Spleen (tissue), 11 donors: ENCODE data around the gene MSI1. TPM values are rescaled to one million over a fixed set of nuclear protein-coding genes. Genes with fewer than 3 reads are reported as not detected.
A peak's percentile ranks its signal among the peaks of the same experiment; 100 is the strongest.

Experiments
- DNase-seq: peaks from one replicate; pipeline ENCODE4 v3.0.0-alpha.2; 2020
- H3K27ac ChIP-seq, 8 donors: fragments of 200-600 bp; sonication (generic) in 7 of 8; 1 replicate in 4 of 8; 2 replicates in 4 of 8; pipeline versions ENCODE4 v1.5.0 to v1.8.0; 2016 to 2021; ENCODE audit warnings: inconsistent platforms in 4 of 8, mild to moderate bottlenecking in 4 of 8, moderate library complexity in 1 of 8
- H3K27me3 ChIP-seq, 7 donors: fragments of 200-600 bp; sonication (generic) in 6 of 7; replicated peaks in 1 of 7; 1 replicate in 4 of 7; 2 replicates in 3 of 7; pipeline versions ENCODE4 v1.5.0 to v1.8.0; 2016 to 2021; ENCODE audit warnings: inconsistent platforms in 3 of 7, mild to moderate bottlenecking in 1 of 7
- H3K36me3 ChIP-seq, 6 donors: fragments of 200-600 bp; sonication (generic) in 5 of 6; 1 replicate in 4 of 6; 2 replicates in 2 of 6; pipeline versions ENCODE4 v1.5.0 to v1.8.0; 2016 to 2021; ENCODE audit warnings: inconsistent platforms in 2 of 6
- H3K4me1 ChIP-seq, 6 donors: fragments of 200-600 bp; sonication (generic) in 5 of 6; 1 replicate in 3 of 6; 2 replicates in 3 of 6; pipeline versions ENCODE4 v1.5.0 to v1.8.0; 2016 to 2021; ENCODE audit warnings: inconsistent platforms in 3 of 6
- H3K4me3 ChIP-seq, 8 donors: fragments of 200-600 bp; sonication (generic) in 7 of 8; 1 replicate in 4 of 8; 2 replicates in 4 of 8; pipeline versions ENCODE4 v1.5.0 to v1.8.0; 2016 to 2021; ENCODE audit warnings: inconsistent platforms in 4 of 8, mild to moderate bottlenecking in 4 of 8, moderate library complexity in 2 of 8
- H3K9me3 ChIP-seq, 8 donors: fragments of 200-600 bp; sonication (generic) in 7 of 8; 1 replicate in 4 of 8; 2 replicates in 4 of 8; pipeline versions ENCODE4 v1.5.0 to v1.8.0; 2016 to 2021; ENCODE audit warnings: inconsistent platforms in 4 of 8
- CTCF ChIP-seq, 11 experiments: fragments of 200-600 bp in 7 of 11; fragments of 450-650 bp in 4 of 11; sonication (generic) in 4 of 11; IDR thresholded peaks in 8 of 11; conservative IDR thresholded peaks in 3 of 11; 1 replicate in 7 of 11; 2 replicates in 4 of 11; pipeline versions ENCODE4 v1.4.0 to v1.8.0; 2016 to 2021; ENCODE audit warnings: antibody characterized with exemption in 11 of 11, inconsistent platforms in 4 of 11, mild to moderate bottlenecking in 1 of 11
- POLR2A ChIP-seq, 3 donors: fragments of 450-650 bp; IDR thresholded peaks; one replicate each; pipeline ENCODE4 v1.5.1; 2017; ENCODE audit warnings: antibody characterized with exemption in 3 of 3, mild to moderate bottlenecking in 1 of 3
- POLR2AphosphoS5 ChIP-seq, 3 donors: sonication (generic); formaldehyde crosslinking; IDR thresholded peaks; one replicate each; pipeline ENCODE4 v1.5.1; 2017; ENCODE audit warnings: antibody characterized with exemption in 3 of 3
- WGBS, 5 donors: extraction: QIAGEN DNeasy Blood & Tissue Kit in 3 of 5; methylation state at CpG; one replicate each; pipeline versions ENCODE4 v1.1.5 to v1.1.7; 2013 to 2018; 5-methylcytosine and 5-hydroxymethylcytosine counted together
- intact Hi-C: fragments of 100-400 bp; cut with DNase I; formaldehyde crosslinking; loops from one replicate; pipeline ENCODE4 v1.15.0; 2023; ENCODE audit warnings: low total_unique reads
- polyA plus RNA-seq, 3 donors: library from polyadenylated mRNA; stranded (reverse); fragments of 200-250 nt; gene quantifications; one replicate each; pipeline ENCODE4 v1.2.1, GENCODE V29; 2013
- total RNA-seq, 7 donors: library from RNA; depleted of rRNA in 3 of 7; stranded (reverse); fragments of >200 nt in 3 of 7; fragmentation: NEBNext Ultra II Directional in 4 of 7; extraction: Animal tissue kit (Norgen Biotek cat#: 25700) in 4 of 7; gene quantifications; one replicate each; pipeline versions ENCODE4 v1.1.0 to v1.2.1, GENCODE V29; 2016 to 2021
- donor health status: healthy with polysubstance abuse.
- donor health status: DM: no; HTN: no; CAD: no; lungs with moderate emphysema.
- donor health status: DM: no; HTN: no; CAD: no.
- donor health status: Bipolar disorder and iron deficiency.
- donor health status: healthy.
- donor health status: DM: no; HTN: no; CAD: no.
- donor health status: DM: yes; HTN: yes; CAD: no.

Gene MSI1
- total and polyA plus RNA-seq, 10 donors: 0.02 to 0.35 (median 0.03) TPM; not detected in 7

- no peak for DNase-seq
- Histone ChIP-seq H3K4me3 (no peak overlapping the region), H3K36me3 (no peaks in the 10 kb centered on the region), H3K27ac (no peak overlapping the region), H3K27me3 (peaks cover 0 to 25% (median 0%) of the 10 kb centered on the region in 7 donors), H3K4me1 (no peaks in the 10 kb centered on the region), H3K9me3 (peaks cover 0 to 7% (median 4%) of the 10 kb centered on the region in 8 donors)
- 63 to 75% (median 73%) methylated on average over 3 of the region's 3 CpGs for WGBS, 5 donors
- intact Hi-C loops: no loop called here
- TF ChIP-seq CTCF (IDR thresholded peaks at IDR 0.05 in 8 of 11, conservative IDR thresholded peaks at IDR 0.05 in 3 of 11): no peak
- TF ChIP-seq POLR2AphosphoS5 (IDR thresholded peaks at IDR 0.05): no peak
- TF ChIP-seq POLR2A (IDR thresholded peaks at IDR 0.05): no peak
These were observed 37.6 kb downstream of the MSI1 start for GRCh38 chr12:120331390-120331789.

GRCh38 chr12:120328228-120328627, 40.7 kb downstream of the MSI1 start:
- 66 to 80% (median 75%) methylated on average over 4 of the region's 4 CpGs for WGBS, 5 donors
- Histone ChIP-seq H3K27ac (no peak overlapping the region), H3K4me1 (peaks cover 0 to 12% (median 7%) of the 10 kb centered on the region in 6 donors), H3K9me3 (no peaks in the 10 kb centered on the region), H3K27me3 (peaks cover 0 to 16% (median 0%) of the 10 kb centered on the region in 7 donors), H3K4me3 (no peak overlapping the region), H3K36me3 (no peaks in the 10 kb centered on the region)
- TF ChIP-seq POLR2AphosphoS5 (IDR thresholded peaks at IDR 0.05) (no peak), POLR2A (IDR thresholded peaks at IDR 0.05) (no peak), CTCF (IDR thresholded peaks at IDR 0.05 in 8 of 11, conservative IDR thresholded peaks at IDR 0.05 in 3 of 11) (no peak)
- no peak for DNase-seq
- intact Hi-C loops: loop anchor here (10.0 kb wide), 1 partner anchor 107 kb away; the partner anchor contains the start of gene COX6A1

- no peak for TF ChIP-seq POLR2A (IDR thresholded peaks at IDR 0.05)
- no peak for TF ChIP-seq CTCF (IDR thresholded peaks at IDR 0.05 in 8 of 11, conservative IDR thresholded peaks at IDR 0.05 in 3 of 11)
- TF ChIP-seq POLR2AphosphoS5 (IDR thresholded peaks at IDR 0.05): no peak
- Histone ChIP-seq H3K36me3 (no peaks in the 10 kb centered on the region), H3K4me3 (no peak within 1 kb of the TSS), H3K27me3 (peaks cover 0 to 15% (median 0%) of the 10 kb centered on the region in 7 donors), H3K4me1 (peaks cover 0 to 12% (median 7%) of the 10 kb centered on the region in 6 donors), H3K27ac (no peak within 1 kb of the TSS), H3K9me3 (no peaks in the 10 kb centered on the region)
- intact Hi-C loops: loop anchor here (10.0 kb wide), 1 partner anchor 107 kb away; the partner anchor contains the start of gene COX6A1
- DNase-seq: no peak
- WGBS, 5 donors: 77 to 92% (median 80%) methylated on average over 5 of the region's 5 CpGs
These were observed 41.4 kb downstream of the MSI1 start, which contains the start of gene PLA2G1B for GRCh38 chr12:120327593-120327992. PLA2G1B (minus strand) TSS chr12:120327779; CDS start chr12:120327753, 26 bp downstream.

GRCh38 chr12:120324841-120325417, 44.0 kb downstream of the MSI1 start:
- Histone ChIP-seq H3K36me3 (no peaks in the 10 kb centered on the region), H3K27ac (no peak overlapping the region), H3K4me1 (peaks cover 0 to 12% (median 7%) of the 10 kb centered on the region in 6 donors), H3K27me3 (no peaks in the 10 kb centered on the region), H3K9me3 (no peaks in the 10 kb centered on the region), H3K4me3 (peak overlapping the region in 1 of 8 donors; percentile 83)
- DNase-seq: no peak
- WGBS, 5 donors: 70 to 82% (median 76%) methylated on average over 9 of the region's 9 CpGs
- TF ChIP-seq POLR2A (IDR thresholded peaks at IDR 0.05) (no peak), CTCF (IDR thresholded peaks at IDR 0.05 in 8 of 11, conservative IDR thresholded peaks at IDR 0.05 in 3 of 11) (no peak), POLR2AphosphoS5 (IDR thresholded peaks at IDR 0.05) (no peak)
- intact Hi-C loops: loop anchor here (10.0 kb wide), 1 partner anchor 110 kb away; the partner anchor contains the start of gene COX6A1
